GM12801 (cell line): ENCODE results near the gene FAXDC2.

ENCODE experiments used
- TF ChIP-seq, protein P1 (sequence below): IDR thresholded peaks from one replicate; pipeline ENCODE4 v1.5.1; 2011; ENCODE audit warnings: control low read depth; ENCODE audit not compliant: insufficient read length; ENCODE audit errors: extremely low read depth

Gene FAXDC2

GRCh38 chr5:154801083-154801482 lies 49.3 kb downstream of the FAXDC2 start:
- TF ChIP-seq, protein P1, sequence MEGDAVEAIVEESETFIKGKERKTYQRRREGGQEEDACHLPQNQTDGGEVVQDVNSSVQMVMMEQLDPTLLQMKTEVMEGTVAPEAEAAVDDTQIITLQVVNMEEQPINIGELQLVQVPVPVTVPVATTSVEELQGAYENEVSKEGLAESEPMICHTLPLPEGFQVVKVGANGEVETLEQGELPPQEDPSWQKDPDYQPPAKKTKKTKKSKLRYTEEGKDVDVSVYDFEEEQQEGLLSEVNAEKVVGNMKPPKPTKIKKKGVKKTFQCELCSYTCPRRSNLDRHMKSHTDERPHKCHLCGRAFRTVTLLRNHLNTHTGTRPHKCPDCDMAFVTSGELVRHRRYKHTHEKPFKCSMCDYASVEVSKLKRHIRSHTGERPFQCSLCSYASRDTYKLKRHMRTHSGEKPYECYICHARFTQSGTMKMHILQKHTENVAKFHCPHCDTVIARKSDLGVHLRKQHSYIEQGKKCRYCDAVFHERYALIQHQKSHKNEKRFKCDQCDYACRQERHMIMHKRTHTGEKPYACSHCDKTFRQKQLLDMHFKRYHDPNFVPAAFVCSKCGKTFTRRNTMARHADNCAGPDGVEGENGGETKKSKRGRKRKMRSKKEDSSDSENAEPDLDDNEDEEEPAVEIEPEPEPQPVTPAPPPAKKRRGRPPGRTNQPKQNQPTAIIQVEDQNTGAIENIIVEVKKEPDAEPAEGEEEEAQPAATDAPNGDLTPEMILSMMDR = no peak

- TF ChIP-seq, protein P1 = no peak
Observed at GRCh38 chr5:154800582-154800981, 49.8 kb downstream of the FAXDC2 start.

- TF ChIP-seq, protein P1 = no peak
Observed at GRCh38 chr5:154797762-154798161, 52.6 kb downstream of the FAXDC2 start.

- TF ChIP-seq, protein P1 = no peak
Observed at GRCh38 chr5:154795235-154795596, 55.2 kb downstream of the FAXDC2 start.

DNA sequence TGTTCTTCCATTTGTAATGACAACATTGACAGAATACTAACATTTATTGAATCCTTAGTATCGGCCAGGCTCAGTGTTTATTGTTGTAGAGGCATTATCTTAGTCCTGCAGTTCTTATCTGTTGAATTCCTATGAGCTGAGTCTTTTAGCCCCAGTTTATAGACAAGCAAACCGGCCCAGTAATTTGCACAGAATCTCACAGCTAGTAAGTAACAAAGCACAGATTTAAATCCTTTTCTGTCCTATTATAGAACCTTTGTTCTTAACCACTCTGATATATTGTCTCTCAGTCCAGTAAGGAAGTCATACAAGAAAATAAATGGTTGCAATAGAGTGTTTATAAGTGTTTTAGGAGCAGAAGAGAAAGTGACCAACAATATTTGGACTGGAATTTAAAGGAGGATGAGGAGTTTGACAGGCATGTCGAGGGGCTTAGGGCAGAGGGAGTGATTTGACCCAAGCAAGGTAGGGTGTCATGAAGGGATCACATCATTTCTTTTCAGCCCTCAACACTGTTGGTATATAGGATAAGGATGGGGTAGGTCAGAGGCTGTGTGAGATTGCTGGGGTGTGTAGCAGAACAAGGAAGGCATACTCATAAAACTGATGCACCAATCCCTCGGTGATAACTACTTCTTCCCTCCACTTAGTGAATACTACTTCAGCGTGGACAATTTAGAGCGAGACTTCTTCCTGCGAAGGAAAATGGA lies 55.7 kb downstream of the FAXDC2 start:
- TF ChIP-seq, protein P1 = no peak

DNA sequence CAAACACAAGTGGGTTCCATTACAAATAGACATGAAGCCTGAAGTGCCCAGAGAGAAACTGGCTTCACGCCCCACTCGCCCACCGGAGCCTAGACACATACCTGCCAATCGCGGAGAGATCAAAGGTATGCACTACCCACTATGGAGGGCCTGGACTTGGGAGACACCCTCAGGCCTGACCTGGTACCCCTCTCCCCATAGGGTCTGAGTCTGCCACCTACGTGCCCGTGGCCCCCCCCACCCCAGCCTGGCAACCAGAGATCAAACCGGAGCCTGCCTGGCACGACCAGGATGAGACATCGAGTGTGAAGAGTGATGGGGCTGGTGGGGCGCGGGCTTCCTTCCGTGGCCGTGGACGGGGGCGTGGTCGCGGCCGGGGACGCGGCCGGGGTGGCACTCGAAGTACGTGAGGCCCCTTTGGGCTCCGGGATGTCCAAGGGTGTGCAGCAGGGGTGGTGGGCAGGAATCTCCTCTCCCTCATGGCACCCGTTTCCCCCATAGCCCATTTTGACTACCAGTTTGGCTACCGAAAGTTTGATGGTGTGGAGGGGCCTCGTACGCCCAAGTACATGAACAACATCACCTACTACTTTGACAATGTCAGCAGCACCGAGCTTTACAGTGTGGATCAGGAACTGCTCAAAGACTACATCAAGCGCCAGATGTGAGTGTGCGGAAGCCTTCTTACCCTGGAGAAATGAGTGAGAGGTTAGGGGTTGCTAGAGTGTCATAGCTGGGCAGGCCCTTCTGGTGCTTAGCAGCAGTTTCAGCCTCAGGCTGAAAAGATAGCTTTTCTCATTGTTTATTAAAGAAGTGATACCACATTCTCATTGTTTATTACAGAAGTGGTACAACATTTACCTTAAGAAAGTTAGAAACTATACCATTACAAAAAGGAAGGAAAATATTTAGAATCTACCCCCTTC lies 56.5 kb downstream of the FAXDC2 start:
- TF ChIP-seq, protein P1 = no peak

- TF ChIP-seq, protein P1 = no peak
Observed at GRCh38 chr5:154791535-154791934, 58.9 kb downstream of the FAXDC2 start.
